ENCODE results near the gene RNF26.

DNA sequence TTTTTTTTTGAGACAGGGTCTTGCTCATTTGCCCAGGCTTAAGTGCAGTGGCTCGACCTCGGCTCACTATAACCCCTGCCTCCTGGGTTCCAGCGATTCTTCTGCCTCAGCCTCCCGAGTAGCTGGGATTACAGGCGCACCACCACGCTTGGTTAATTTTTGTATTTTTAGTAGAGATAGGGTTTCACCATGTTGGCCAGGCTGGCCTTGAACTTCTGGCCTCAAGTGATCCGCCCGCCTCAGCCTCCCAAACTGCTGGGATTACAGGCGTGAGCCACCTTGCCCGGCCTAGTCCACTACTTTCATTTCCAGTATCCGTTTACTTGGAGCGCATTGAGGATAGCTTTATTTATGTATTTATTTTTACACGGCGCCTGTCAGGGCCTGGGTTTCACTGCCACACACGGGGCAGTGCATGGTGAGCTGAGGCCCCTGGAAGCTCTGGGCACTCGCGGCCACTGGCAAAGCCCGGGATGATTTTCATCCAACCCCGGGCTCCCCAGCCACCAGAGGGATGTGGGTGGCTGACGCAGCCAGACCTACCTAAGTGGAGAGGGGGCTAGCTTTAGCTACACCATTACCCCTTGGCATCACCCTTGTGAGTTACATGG, 11.3 kb upstream of the RNF26 start:
- TF ChIP-seq, protein P1, sequence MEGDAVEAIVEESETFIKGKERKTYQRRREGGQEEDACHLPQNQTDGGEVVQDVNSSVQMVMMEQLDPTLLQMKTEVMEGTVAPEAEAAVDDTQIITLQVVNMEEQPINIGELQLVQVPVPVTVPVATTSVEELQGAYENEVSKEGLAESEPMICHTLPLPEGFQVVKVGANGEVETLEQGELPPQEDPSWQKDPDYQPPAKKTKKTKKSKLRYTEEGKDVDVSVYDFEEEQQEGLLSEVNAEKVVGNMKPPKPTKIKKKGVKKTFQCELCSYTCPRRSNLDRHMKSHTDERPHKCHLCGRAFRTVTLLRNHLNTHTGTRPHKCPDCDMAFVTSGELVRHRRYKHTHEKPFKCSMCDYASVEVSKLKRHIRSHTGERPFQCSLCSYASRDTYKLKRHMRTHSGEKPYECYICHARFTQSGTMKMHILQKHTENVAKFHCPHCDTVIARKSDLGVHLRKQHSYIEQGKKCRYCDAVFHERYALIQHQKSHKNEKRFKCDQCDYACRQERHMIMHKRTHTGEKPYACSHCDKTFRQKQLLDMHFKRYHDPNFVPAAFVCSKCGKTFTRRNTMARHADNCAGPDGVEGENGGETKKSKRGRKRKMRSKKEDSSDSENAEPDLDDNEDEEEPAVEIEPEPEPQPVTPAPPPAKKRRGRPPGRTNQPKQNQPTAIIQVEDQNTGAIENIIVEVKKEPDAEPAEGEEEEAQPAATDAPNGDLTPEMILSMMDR (IDR thresholded peaks at IDR 0.05; ENCODE audit: extremely low read depth in 1 of 2, insufficient read depth in 1 of 2, low read depth in 1 of 2, low read length in 2 of 2) = no peak
- TF ChIP-seq POLR2A (IDR thresholded peaks at IDR 0.05; ENCODE audit: low read depth, low read length) (no peak), JUN (IDR thresholded peaks at IDR 0.05; ENCODE audit: borderline replicate concordance, insufficient read depth, insufficient read length, low read depth) (no peak), POLR2AphosphoS5 (IDR thresholded peaks at IDR 0.05; ENCODE audit: insufficient read depth, low read depth, low read length) (no peak), MAX (IDR thresholded peaks at IDR 0.05; ENCODE audit: insufficient read depth, insufficient read length) (no peak), EZH2 (IDR thresholded peaks at IDR 0.05; ENCODE audit: borderline replicate concordance, low read depth, low read length, severe bottlenecking) (no peak)
